H1 (cell line): Measurements from ENCODE around the gene POLR1D. TPM values are rescaled to one million over a fixed set of nuclear protein-coding genes. Genes with fewer than 3 reads are reported as not detected.

ENCODE experiments used
- CTCF ChIA-PET: fragments of 300-600 bp; sonication (Branson Sonifier 250); formaldehyde crosslinking; loops from one replicate; lab custom pipeline; 2021; ENCODE audit not compliant: partially characterized antibody; lab: Charles Lee
- POLR2A ChIA-PET: fragments of 300-600 bp; sonication (Branson Sonifier 250); formaldehyde crosslinking; loops from one replicate; lab custom pipeline; 2021; ENCODE audit warnings: inconsistent platforms; ENCODE audit not compliant: partially characterized antibody; lab: Charles Lee
- DNase-seq, 2 experiments: peaks; one replicate each; pipeline versions ENCODE4 v3.0.0 to v3.0.0-alpha.2; 2010 to 2022; ENCODE audit warnings: low spot score in 2 of 2, low read depth in 1 of 2, mixed read lengths in 1 of 2
- FAIRE-seq: peaks from 2 replicates; lab custom pipeline; 2011; peaks lifted over from hg19 to GRCh38; lab: Jason Lieb, UNC
- H2AFZ ChIP-seq: 2 replicates; pipeline ENCODE4 v1.8.1; 2012; ENCODE audit warnings: low read length, inconsistent platforms
- H2AK5ac ChIP-seq: 2 replicates; pipeline ENCODE4 v1.6.1; 2013; ENCODE audit warnings: low read depth, low read length
- H2BK120ac ChIP-seq: replicated peaks from 2 replicates; pipeline ENCODE3; 2013; ENCODE audit warnings: low read depth, low read length, inconsistent platforms
- H2BK12ac ChIP-seq: 2 replicates; pipeline ENCODE4 v1.6.1; 2013; ENCODE audit warnings: low read depth, low read length
- H2BK15ac ChIP-seq: 2 replicates; pipeline ENCODE4 v1.6.1; 2013; ENCODE audit warnings: low read length
- H2BK20ac ChIP-seq: 2 replicates; pipeline ENCODE4 v1.6.1; 2013; ENCODE audit warnings: low read length
- H2BK5ac ChIP-seq: 2 replicates; pipeline ENCODE4 v1.6.1; 2013; ENCODE audit warnings: low read depth, low read length
- H3K14ac ChIP-seq: 2 replicates; pipeline ENCODE4 v1.6.1; 2013; ENCODE audit warnings: inconsistent platforms; ENCODE audit not compliant: insufficient read length
- H3K18ac ChIP-seq: 2 replicates; pipeline ENCODE4 v1.6.1; 2013; ENCODE audit warnings: low read length; ENCODE audit errors: extremely low read depth
- H3K23ac ChIP-seq: 2 replicates; pipeline ENCODE4 v1.6.1; 2013; ENCODE audit warnings: inconsistent platforms; ENCODE audit not compliant: insufficient read length
- H3K23me2 ChIP-seq: 2 replicates; pipeline ENCODE4 v1.6.1; 2013; ENCODE audit warnings: low read depth, low read length
- H3K27ac ChIP-seq: 2 replicates; pipeline ENCODE4 v1.6.1; 2011; ENCODE audit warnings: low read depth, low read length, inconsistent platforms
- H3K27me3 ChIP-seq, 4 experiments: replicated peaks in 1 of 4; 1 replicate in 1 of 4; 2 replicates in 3 of 4; pipeline versions ENCODE4 v1.6.1 to v1.8.1; 2011 to 2013; ENCODE audit warnings: low read length in 3 of 4, mild to moderate bottlenecking in 3 of 4, inconsistent platforms in 2 of 4, mixed read lengths in 2 of 4, moderate library complexity in 1 of 4; ENCODE audit not compliant: control insufficient read depth in 3 of 4, insufficient read depth in 3 of 4; ENCODE audit errors: extremely low read depth in 1 of 4
- H3K36me3 ChIP-seq, 4 experiments: 2 replicates each; pipeline versions ENCODE4 v1.6.1 to v1.8.1; 2011 to 2013; ENCODE audit warnings: mild to moderate bottlenecking in 4 of 4, low read length in 3 of 4, moderate library complexity in 2 of 4, control low read depth in 1 of 4, inconsistent platforms in 1 of 4; ENCODE audit not compliant: insufficient read depth in 4 of 4, control insufficient read depth in 2 of 4
- H3K4ac ChIP-seq: replicated peaks from 2 replicates; pipeline ENCODE3; 2013; ENCODE audit warnings: low read length, low read depth, mixed read lengths, inconsistent platforms; ENCODE audit not compliant: insufficient read length
- H3K4me1 ChIP-seq, 4 experiments: replicated peaks in 1 of 4; 1 replicate in 1 of 4; 2 replicates in 3 of 4; pipeline versions ENCODE4 v1.6.1 to v1.8.1; 2011 to 2013; ENCODE audit warnings: low read length in 3 of 4, inconsistent platforms in 2 of 4, mixed read lengths in 1 of 4; ENCODE audit not compliant: insufficient read depth in 4 of 4, control insufficient read depth in 3 of 4
- H3K4me2 ChIP-seq, 2 experiments: 2 replicates each; pipeline versions ENCODE4 v1.6.1 to v1.8.1; 2011 to 2013; ENCODE audit warnings: low read depth in 2 of 2, low read length in 2 of 2, control low read depth in 1 of 2, inconsistent platforms in 1 of 2, mild to moderate bottlenecking in 1 of 2; ENCODE audit not compliant: insufficient read depth in 1 of 2
- H3K4me3 ChIP-seq, 4 experiments: fragments of 200-600, 300-600 bp in 1 of 4; sonication (generic), shearing (Covaris generic), sonication (Bioruptor Twin) in 1 of 4; 2 replicates each; pipeline versions ENCODE4 v1.5.1 to v1.8.1; 2011 to 2016; ENCODE audit warnings: low read length in 4 of 4, low read depth in 3 of 4, control low read depth in 2 of 4, inconsistent platforms in 2 of 4, mild to moderate bottlenecking in 2 of 4, mixed read lengths in 1 of 4, moderate library complexity in 1 of 4; ENCODE audit not compliant: insufficient read depth in 2 of 4; ENCODE audit errors: extremely low read depth in 1 of 4
- H3K56ac ChIP-seq: replicated peaks from 2 replicates; pipeline ENCODE3; 2013; ENCODE audit warnings: low read depth, mild to moderate bottlenecking, mixed read lengths, low read length, inconsistent platforms; ENCODE audit not compliant: insufficient read length
- H3K79me1 ChIP-seq: 2 replicates; pipeline ENCODE4 v1.6.1; 2013; ENCODE audit warnings: low read depth, low read length, control low read depth
- H3K79me2 ChIP-seq, 2 experiments: 2 replicates each; pipeline versions ENCODE4 v1.6.1 to v1.8.1; 2012 to 2013; ENCODE audit warnings: low read length in 2 of 2, mild to moderate bottlenecking in 2 of 2, inconsistent platforms in 1 of 2; ENCODE audit not compliant: insufficient read depth in 2 of 2, control insufficient read depth in 1 of 2
- H3K9ac ChIP-seq, 4 experiments: replicated peaks in 1 of 4; 1 replicate in 1 of 4; 2 replicates in 3 of 4; pipeline versions ENCODE4 v1.6.1 to v1.8.1; 2011 to 2013; ENCODE audit warnings: low read depth in 3 of 4, low read length in 3 of 4, control low read depth in 2 of 4, mild to moderate bottlenecking in 2 of 4, moderate library complexity in 2 of 4, inconsistent platforms in 1 of 4; ENCODE audit errors: extremely low read depth in 1 of 4
- H3K9me3 ChIP-seq, 2 experiments: 2 replicates each; pipeline versions ENCODE4 v1.6.1 to v1.8.1; 2012 to 2013; ENCODE audit warnings: mild to moderate bottlenecking in 2 of 2, moderate library complexity in 2 of 2, control low read depth in 1 of 2, inconsistent platforms in 1 of 2, low read depth in 1 of 2, low read length in 1 of 2, mixed read lengths in 1 of 2; ENCODE audit not compliant: insufficient read depth in 2 of 2
- H4K20me1 ChIP-seq, 2 experiments: replicated peaks in 1 of 2; 2 replicates each; pipeline versions ENCODE3 to v1.8.1; 2011 to 2013; ENCODE audit warnings: inconsistent platforms in 2 of 2, low read length in 2 of 2, mild to moderate bottlenecking in 1 of 2; ENCODE audit not compliant: insufficient read depth in 2 of 2, control insufficient read depth in 1 of 2
- H4K5ac ChIP-seq: 2 replicates; pipeline ENCODE4 v1.6.1; 2013; ENCODE audit warnings: low read length, low read depth, mixed read lengths, inconsistent platforms; ENCODE audit not compliant: insufficient read length
- H4K8ac ChIP-seq: 2 replicates; pipeline ENCODE4 v1.8.0; 2013; ENCODE audit warnings: mild to moderate bottlenecking, moderate library complexity, low read length, inconsistent platforms; ENCODE audit not compliant: insufficient read depth; ENCODE audit errors: extremely low read depth
- H4K91ac ChIP-seq: replicated peaks from 2 replicates; pipeline ENCODE3; 2013; ENCODE audit warnings: low read length, mixed read lengths, inconsistent platforms; ENCODE audit not compliant: insufficient read length
- ATF3 ChIP-seq: IDR thresholded peaks from 2 replicates; pipeline ENCODE4 v1.6.1; 2011; ENCODE audit warnings: low read depth, mild to moderate bottlenecking, low read length; ENCODE audit not compliant: insufficient read depth
- MAX ChIP-seq: IDR thresholded peaks from 2 replicates; pipeline ENCODE4 v1.6.1; 2012; ENCODE audit warnings: inconsistent platforms
- NANOG ChIP-seq: IDR thresholded peaks from 2 replicates; pipeline ENCODE4 v1.6.1; 2011; ENCODE audit warnings: low read length, low read depth, mild to moderate bottlenecking, inconsistent platforms; ENCODE audit not compliant: insufficient read depth, poor library complexity, severe bottlenecking
- TEAD4 ChIP-seq: IDR thresholded peaks from 2 replicates; pipeline ENCODE4 v1.6.1; 2012; ENCODE audit warnings: low read depth, low read length, inconsistent platforms, mixed read lengths
- USF2 ChIP-seq: IDR thresholded peaks from 2 replicates; pipeline ENCODE4 v1.6.1; 2011; ENCODE audit warnings: low read length, improper control_type of control experiment
- WGBS, 2 experiments: shearing (Covaris generic) in 1 of 2; methylation state at CpG; one replicate each; pipeline versions ENCODE4 v1.1.6 to v1.1.7; 2013 to 2015; ENCODE audit warnings: low lambda C conversion rate in 2 of 2, mixed read lengths in 2 of 2, inconsistent platforms in 1 of 2, low coverage in 1 of 2, missing lambda C conversion rate in 1 of 2; ENCODE audit not compliant: insufficient replicate concordance in 2 of 2, insufficient coverage in 1 of 2, insufficient read length in 1 of 2; ENCODE audit errors: extremely low coverage in 1 of 2, missing lambda C conversion rate in 1 of 2; 5-methylcytosine and 5-hydroxymethylcytosine counted together
- polyA plus RNA-seq, 7 experiments: library from polyadenylated mRNA; depleted of rRNA in 3 of 7; stranded (reverse) in 5 of 7; unstranded in 2 of 7; fragments of >200 nt in 5 of 7; fragments of 200-250 nt in 2 of 7; gene quantifications; 1 replicate in 5 of 7; 2 replicates in 1 of 7; 4 replicates in 1 of 7; pipeline versions ENCODE4 v1.2.1 to v1.2.3, GENCODE V29; 2011 to 2013; ENCODE audit warnings: missing spikeins in 2 of 7, mixed read lengths in 2 of 7
- total RNA-seq: library from RNA; stranded (reverse); fragmentation: NEBNext Ultra II Directional; extraction: Animal tissue kit (Norgen Biotek cat#: 25700); gene quantifications from 2 replicates; pipeline ENCODE4 v1.2.1, GENCODE V29; 2021

Gene POLR1D
- total and polyA plus RNA-seq, 2 of the 8 experiments (the other 6 are each of a cell fraction or from before 2014, with no cell fraction given), result 226 to 232 TPM

- no peak overlapping the region for H4K91ac ChIP-seq
- WGBS, 2 experiments, result 78% methylated on average over 8 of the region's 8 CpGs; no CpG with 5 or more reads in 1 of the 2 experiments
- CTCF ChIA-PET, result interaction anchor here (0.7 to 11.6 kb wide), 9 partner anchors 10 to 290 kb away, joined by 3 to 112 read pairs (median 4); no protein-coding TSS in a partner anchor
- H3K4me1 ChIP-seq, result peaks cover 0 to 3% (median 0%) of the 10 kb centered on the region in 4 experiments; a peak in 3 of 7 replicates
- TF ChIP-seq NANOG, result no peak
- 0 out of 2 replicates have a peak, but pooled peaks have one; percentile 59 for TF ChIP-seq USF2
- TF ChIP-seq ATF3, result no peak
- peak; percentile 25; the same call in 1 of the 2 replicates for TF ChIP-seq MAX
- peak; percentile 71 for TF ChIP-seq TEAD4
- TF ChIP-seq, all 59 proteins: peak for 3
- Histone ChIP-seq H2AFZ (no peak overlapping the region), H2BK15ac (no peak overlapping the region), H3K4ac (no peak overlapping the region), H4K5ac (no peak overlapping the region), H2BK12ac (no peak overlapping the region), H3K4me2 (no peak overlapping the region), H3K9me3 (no peaks in the 10 kb centered on the region), H2BK20ac (no peak overlapping the region), H4K8ac (no peak overlapping the region), H3K27me3 (no peaks in the 10 kb centered on the region), H2AK5ac (no peak overlapping the region), H2BK5ac (no peak overlapping the region), H3K27ac (no peak overlapping the region), H4K20me1 (peaks cover 1 to 3% of the 10 kb centered on the region in 2 experiments), H3K79me2 (no peaks in the 10 kb centered on the region; a peak in 1 of 4 replicates), H3K23me2 (no peaks in the 10 kb centered on the region), H3K4me3 (no peak overlapping the region), H3K14ac (no peak overlapping the region), H3K56ac (no peak overlapping the region), H3K79me1 (no peaks in the 10 kb centered on the region; the same call in 1 of the 2 replicates), H3K18ac (no peak overlapping the region), H3K23ac (no peak overlapping the region), H3K9ac (no peak overlapping the region), H2BK120ac (no peak overlapping the region), H3K36me3 (peaks cover 0 to 4% (median 2%) of the 10 kb centered on the region in 4 experiments; a peak in 3 of 8 replicates)
- POLR2A ChIA-PET, result interaction anchor here (0.9 kb wide), 1 partner anchor 9 kb away, joined by 3 read pairs; no protein-coding TSS in a partner anchor
- FAIRE-seq (no peak), DNase-seq (no peak)
Observed at GRCh38 chr13:27663947-27664346, 42.3 kb downstream of the POLR1D start.
